Measurements from ENCODE around the gene KRTAP4-1.
"Not testable (repeated sequence)": the region's sequence is repeated elsewhere in the genome, so short reads cannot be mapped to it uniquely, and the experiment has no call there.

DNA sequence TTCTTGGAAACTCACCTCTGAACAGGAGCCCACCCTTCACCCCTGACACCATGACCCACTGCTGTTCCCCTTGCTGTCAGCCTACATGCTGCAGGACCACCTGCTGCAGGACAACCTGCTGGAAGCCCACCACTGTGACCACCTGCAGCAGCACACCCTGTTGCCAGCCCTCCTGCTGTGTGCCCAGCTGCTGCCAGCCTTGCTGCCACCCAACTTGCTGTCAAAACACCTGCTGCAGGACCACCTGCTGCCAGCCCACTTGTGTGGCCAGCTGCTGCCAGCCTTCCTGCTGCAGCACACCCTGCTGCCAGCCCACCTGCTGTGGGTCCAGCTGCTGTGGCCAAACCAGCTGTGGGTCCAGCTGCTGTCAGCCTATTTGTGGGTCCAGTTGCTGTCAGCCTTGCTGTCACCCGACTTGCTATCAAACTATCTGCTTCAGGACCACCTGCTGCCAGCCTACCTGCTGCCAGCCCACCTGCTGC lies 5.2 kb upstream of the KRTAP4-1 start, which contains the start of gene KRTAP9-1:
- not testable (repeated sequence) for TF ChIP-seq CTCF (IDR thresholded peaks at IDR 0.05); POLR2A (IDR thresholded peaks at IDR 0.05); POLR2AphosphoS5 (IDR thresholded peaks at IDR 0.05; ENCODE audit: insufficient read depth in 1 of 2, low read depth in 1 of 2)
